Measurements from ENCODE around the gene FAM89B.

- TF ChIP-seq CTCF (IDR thresholded peaks at IDR 0.05; ENCODE audit: poor library complexity, severe bottlenecking): no peak
- no peak for TF ChIP-seq RAD21 (conservative IDR thresholded peaks at IDR 0.05)
- no peak for TF ChIP-seq EP300 (conservative IDR thresholded peaks at IDR 0.05; ENCODE audit: poor library complexity, severe bottlenecking)
- TF ChIP-seq TAF1 (IDR thresholded peaks at IDR 0.05; ENCODE audit: low read depth): no peak
- no peak for TF ChIP-seq POLR2AphosphoS5 (IDR thresholded peaks at IDR 0.05)
- no peak for TF ChIP-seq EZH2 (IDR thresholded peaks at IDR 0.05; ENCODE audit: borderline replicate concordance, insufficient read depth, low read length, poor library complexity, severe bottlenecking)
- TF ChIP-seq MXI1 (conservative IDR thresholded peaks at IDR 0.05; ENCODE audit: poor library complexity, severe bottlenecking): no peak
These were observed 11.8 kb downstream of the FAM89B start for GRCh38 chr11:65584106-65584505.

Measured in neural cell (in vitro differentiated cells).